ENCODE measurements around the gene DHRSX. TPM values are rescaled to one million over a fixed set of nuclear protein-coding genes. Genes with fewer than 3 reads are reported as not detected.

DHRSX gene
- total and polyA plus RNA-seq, 2 of the 8 experiments (the other 6 are each of a cell fraction or from before 2014, with no cell fraction given): 35.1 to 43.4 TPM

- TF ChIP-seq TAF7 (optimal IDR thresholded peaks at IDR 0.05; ENCODE audit: borderline replicate concordance, low read depth, low read length): no peak
- TF ChIP-seq MAFK (IDR thresholded peaks at IDR 0.05; ENCODE audit: low read depth, low read length): no peak
- TF ChIP-seq ATF2 (IDR thresholded peaks at IDR 0.05; ENCODE audit: low read length): no peak
- no peak for TF ChIP-seq SAP30 (IDR thresholded peaks at IDR 0.05; ENCODE audit: insufficient read depth, insufficient replicate concordance, low read length)
- TF ChIP-seq YY1 (IDR thresholded peaks at IDR 0.05; ENCODE audit: low read depth, low read length): no peak
- no peak for TF ChIP-seq EP300 (IDR thresholded peaks at IDR 0.05; ENCODE audit: borderline replicate concordance in 1 of 2, low read depth in 2 of 2, low read length in 2 of 2)
- TF ChIP-seq SUZ12 (IDR thresholded peaks at IDR 0.05; ENCODE audit: low read length): no peak
- Histone ChIP-seq H3K4me2 (ENCODE audit: insufficient read depth in 1 of 2, low read depth in 2 of 2, low read length in 2 of 2) (no peak overlapping the region), H3K56ac (replicated peaks; ENCODE audit: insufficient read length, low read depth, low read length) (no peak overlapping the region), H3K9me3 (ENCODE audit: insufficient read depth in 2 of 2, low read depth in 1 of 2, low read length in 1 of 2) (peaks cover 13 to 16% of the 10 kb centered on the region in 2 experiments), H3K23me2 (ENCODE audit: low read depth, low read length) (no peaks in the 10 kb centered on the region; the same call in 1 of the 2 replicates), H2BK15ac (ENCODE audit: low read length) (no peak overlapping the region), H2AFZ (ENCODE audit: low read length) (no peak overlapping the region), H3K79me1 (ENCODE audit: low read depth, low read length) (no peaks in the 10 kb centered on the region), H3K4ac (replicated peaks; ENCODE audit: insufficient read length, low read depth, low read length) (no peak overlapping the region), H3K18ac (ENCODE audit: extremely low read depth, low read length) (no peak overlapping the region), H3K9ac (replicated peaks in 1 of 4; ENCODE audit: extremely low read depth in 1 of 4, low read depth in 3 of 4, low read length in 3 of 4) (no peak overlapping the region), H3K4me3 (ENCODE audit: extremely low read depth in 1 of 4, insufficient read depth in 2 of 4, low read depth in 3 of 4, low read length in 4 of 4) (no peak overlapping the region), H4K5ac (ENCODE audit: insufficient read length, low read depth, low read length) (no peak overlapping the region), H3K4me1 (replicated peaks in 1 of 4; ENCODE audit: control insufficient read depth in 3 of 4, insufficient read depth in 4 of 4, low read length in 3 of 4) (no peaks in the 10 kb centered on the region; a peak in 2 of 7 replicates), H4K20me1 (replicated peaks in 1 of 2; ENCODE audit: control insufficient read depth in 1 of 2, insufficient read depth in 2 of 2, low read length in 2 of 2) (no peaks in the 10 kb centered on the region), H3K27me3 (replicated peaks in 1 of 4; ENCODE audit: control insufficient read depth in 3 of 4, extremely low read depth in 1 of 4, insufficient read depth in 3 of 4, low read length in 3 of 4) (no peaks in the 10 kb centered on the region), H2AK5ac (ENCODE audit: low read depth, low read length) (no peak overlapping the region), H3K14ac (ENCODE audit: insufficient read length) (no peak overlapping the region), H2BK5ac (ENCODE audit: low read depth, low read length) (no peak overlapping the region), H2BK20ac (ENCODE audit: low read length) (no peak overlapping the region), H3K23ac (ENCODE audit: insufficient read length) (no peak overlapping the region), H4K8ac (ENCODE audit: extremely low read depth, insufficient read depth, low read length) (no peak overlapping the region), H3K27ac (ENCODE audit: low read depth, low read length) (no peak overlapping the region), H3K36me3 (ENCODE audit: control insufficient read depth in 2 of 4, insufficient read depth in 4 of 4, low read length in 3 of 4) (peaks cover 0 to 28% (median 7%) of the 10 kb centered on the region in 4 experiments; a peak in 5 of 8 replicates), H2BK120ac (replicated peaks; ENCODE audit: low read depth, low read length) (no peak overlapping the region), H2BK12ac (ENCODE audit: low read depth, low read length) (no peak overlapping the region), H3K79me2 (ENCODE audit: control insufficient read depth in 1 of 2, insufficient read depth in 2 of 2, low read length in 2 of 2) (no peaks in the 10 kb centered on the region), H4K91ac (replicated peaks; ENCODE audit: insufficient read length, low read length) (no peak overlapping the region)
- FAIRE-seq: no peak
- no peak for DNase-seq (ENCODE audit: low read depth in 1 of 2, low spot score in 2 of 2)
- ChIA-PET CTCF (ENCODE audit: partially characterized antibody) (no interaction called here), POLR2A (ENCODE audit: partially characterized antibody) (no interaction called here)
- WGBS, 2 experiments (ENCODE audit: extremely low coverage in 1 of 2, insufficient coverage in 1 of 2, insufficient read length in 1 of 2, insufficient replicate concordance in 2 of 2, low coverage in 1 of 2, low lambda C conversion rate in 2 of 2, missing lambda C conversion rate in 1 of 2): 90% methylated on average over 2 of the region's 2 CpGs; no CpG with 5 or more reads in 1 of the 2 experiments
Observed at GRCh38 chrX:2286731-2287130, 214.0 kb downstream of the DHRSX start.
